Testis (tissue), 2 donors: ENCODE measurements around the gene PRKACA.

ENCODE experiments used
- CTCF ChIP-seq, 3 experiments: fragments of 450-650 bp in 2 of 3; fragments of 200-600 bp in 1 of 3; sonication (generic) in 1 of 3; IDR thresholded peaks; one replicate each; pipeline ENCODE4 v1.5.1; 2016 to 2019; ENCODE audit warnings: antibody characterized with exemption in 3 of 3, mild to moderate bottlenecking in 2 of 3, moderate library complexity in 1 of 3
- POLR2A ChIP-seq: fragments of 450-650 bp; IDR thresholded peaks from one replicate; pipeline ENCODE4 v1.6.1; 2017; ENCODE audit warnings: antibody characterized with exemption, mild to moderate bottlenecking, moderate library complexity

GRCh38 chr19:14102756-14103155 is 14.8 kb downstream of the PRKACA start:
- TF ChIP-seq CTCF (IDR thresholded peaks at IDR 0.05) (no peak), POLR2A (no peak)
